ENCODE data around the gene FIGNL1.

GRCh38 chr7:50405221-50405620 lies 44.9 kb downstream of the FIGNL1 start:
- TF ChIP-seq CTCF (IDR thresholded peaks at IDR 0.05; ENCODE audit: low read depth, low read length) (no peak), POLR2A (IDR thresholded peaks at IDR 0.05; ENCODE audit: extremely low read depth, insufficient read length) (no peak), MYC (IDR thresholded peaks at IDR 0.05; ENCODE audit: low read depth, low read length) (no peak), MAX (IDR thresholded peaks at IDR 0.05; ENCODE audit: low read depth, low read length) (no peak)
